Neuronal stem cell (in vitro differentiated cells): ENCODE results near the gene TOMM22.

ENCODE experiments used
- DNase-seq: peaks from one replicate; pipeline ENCODE4 v3.0.0-alpha.2; 2013; ENCODE audit warnings: low spot score
- H2AFZ ChIP-seq: one replicate; pipeline ENCODE4 v1.6.1; 2013; ENCODE audit warnings: mild to moderate bottlenecking, low read length, inconsistent platforms
- H2AK5ac ChIP-seq: 2 replicates; pipeline ENCODE4 v1.6.1; 2013; ENCODE audit warnings: low read depth, mild to moderate bottlenecking, inconsistent platforms, low read length, moderate library complexity, mixed read lengths
- H2BK120ac ChIP-seq: 2 replicates; pipeline ENCODE4 v1.6.1; 2013; ENCODE audit warnings: low read depth, mild to moderate bottlenecking, inconsistent platforms, low read length, moderate library complexity, mixed read lengths
- H2BK12ac ChIP-seq: one replicate; pipeline ENCODE4 v1.6.1; 2013; ENCODE audit warnings: low read length, inconsistent platforms
- H2BK15ac ChIP-seq: 2 replicates; pipeline ENCODE4 v1.6.1; 2013; ENCODE audit warnings: mild to moderate bottlenecking, low read length, inconsistent platforms, mixed read lengths
- H2BK5ac ChIP-seq: one replicate; pipeline ENCODE4 v1.6.1; 2013; ENCODE audit warnings: inconsistent platforms, mild to moderate bottlenecking, low read length, moderate library complexity
- H3K14ac ChIP-seq: one replicate; pipeline ENCODE4 v1.6.1; 2013; ENCODE audit warnings: low read length, inconsistent platforms
- H3K18ac ChIP-seq: 2 replicates; pipeline ENCODE4 v1.6.1; 2013; ENCODE audit warnings: low read length, inconsistent platforms
- H3K23ac ChIP-seq: 2 replicates; pipeline ENCODE4 v1.6.1; 2013; ENCODE audit warnings: low read depth, mild to moderate bottlenecking, mixed read lengths, low read length, inconsistent platforms; ENCODE audit not compliant: poor library complexity
- H3K27ac ChIP-seq: replicated peaks from 3 replicates; pipeline ENCODE4 v1.5.1; 2013; ENCODE audit warnings: low read length, inconsistent platforms
- H3K27me3 ChIP-seq, 3 experiments: 2 replicates each; pipeline ENCODE4 v1.6.1; 2013; ENCODE audit warnings: low read length in 3 of 3, mild to moderate bottlenecking in 2 of 3, inconsistent platforms in 1 of 3, low read depth in 1 of 3, mixed read lengths in 1 of 3, moderate library complexity in 1 of 3; ENCODE audit not compliant: control insufficient read depth in 3 of 3, insufficient read depth in 3 of 3
- H3K36me3 ChIP-seq, 2 donors: replicated peaks in 1 of 2; 2 replicates each; pipeline ENCODE4 v1.6.1; 2013; ENCODE audit warnings: low read length in 2 of 2; ENCODE audit not compliant: control insufficient read depth in 2 of 2, insufficient read depth in 2 of 2
- H3K4ac ChIP-seq: 2 replicates; pipeline ENCODE4 v1.6.1; 2013; ENCODE audit warnings: inconsistent platforms, mild to moderate bottlenecking, low read length, moderate library complexity
- H3K4me1 ChIP-seq, 2 donors: 1 replicate in 1 of 2; 2 replicates in 1 of 2; pipeline ENCODE4 v1.6.1; 2013; ENCODE audit warnings: low read length in 2 of 2, low read depth in 1 of 2; ENCODE audit not compliant: control insufficient read depth in 2 of 2, insufficient read depth in 1 of 2
- H3K4me2 ChIP-seq: one replicate; pipeline ENCODE4 v1.6.1; 2013; ENCODE audit warnings: mild to moderate bottlenecking, low read length, inconsistent platforms; ENCODE audit not compliant: insufficient read depth, poor library complexity, severe bottlenecking
- H3K4me3 ChIP-seq, 2 donors: 2 replicates each; pipeline ENCODE4 v1.5.1; 2013; ENCODE audit warnings: low read length in 2 of 2, mild to moderate bottlenecking in 2 of 2, inconsistent platforms in 1 of 2, moderate library complexity in 1 of 2
- H3K79me1 ChIP-seq: one replicate; pipeline ENCODE4 v1.6.1; 2013; ENCODE audit warnings: low read depth, mild to moderate bottlenecking, inconsistent platforms, low read length, moderate library complexity
- H3K9ac ChIP-seq: one replicate; pipeline ENCODE4 v1.6.1; 2013; ENCODE audit warnings: mild to moderate bottlenecking, low read depth, low read length, inconsistent platforms; ENCODE audit not compliant: poor library complexity
- H3K9me3 ChIP-seq, 2 donors: replicated peaks in 1 of 2; 2 replicates each; pipeline versions ENCODE3 to v1.6.1; 2013; ENCODE audit warnings: low read length in 2 of 2, mild to moderate bottlenecking in 2 of 2, inconsistent platforms in 1 of 2, low read depth in 1 of 2, mixed read lengths in 1 of 2, moderate library complexity in 1 of 2; ENCODE audit not compliant: control insufficient read depth in 2 of 2, insufficient read depth in 1 of 2
- H4K8ac ChIP-seq: one replicate; pipeline ENCODE4 v1.6.1; 2013; ENCODE audit warnings: low read depth, mild to moderate bottlenecking, inconsistent platforms, low read length, moderate library complexity
- H4K91ac ChIP-seq: one replicate; pipeline ENCODE4 v1.6.1; 2013; ENCODE audit warnings: low read length, low read depth, mild to moderate bottlenecking, inconsistent platforms; ENCODE audit not compliant: poor library complexity
- WGBS, 2 donors: extraction: QIAGEN DNeasy Blood & Tissue Kit; methylation state at CpG; one replicate each; pipeline ENCODE4 v1.1.7; 2013; ENCODE audit warnings: missing lambda C conversion rate in 2 of 2, mixed read lengths in 1 of 2; ENCODE audit not compliant: insufficient read length in 2 of 2, insufficient replicate concordance in 1 of 2; ENCODE audit errors: extremely low coverage in 2 of 2; 5-methylcytosine and 5-hydroxymethylcytosine counted together

The TOMM22 gene

GRCh38 chr22:38717244-38717643, 35.5 kb downstream of the TOMM22 start:
- no peak overlapping the region for H2BK120ac ChIP-seq
- H3K4me3 ChIP-seq, result no peak overlapping the region
- H2BK15ac ChIP-seq, result no peak overlapping the region
- H2BK12ac ChIP-seq, result no peak overlapping the region
- H3K18ac ChIP-seq, result no peak overlapping the region
- H4K8ac ChIP-seq, result no peak overlapping the region
- peaks cover 0 to 2% of the 10 kb centered on the region in 2 donors for H3K9me3 ChIP-seq
- no CpG with 5 or more reads among the region's 6 CpGs for WGBS, 2 donors
- DNase-seq, result no peak
- peaks cover 27 to 76% of the 10 kb centered on the region in 2 donors for H3K36me3 ChIP-seq
- H3K14ac ChIP-seq, result no peak overlapping the region
- H2BK5ac ChIP-seq, result no peak overlapping the region
- peaks cover 2 to 20% of the 10 kb centered on the region in 2 donors for H3K4me1 ChIP-seq
- no peaks in the 10 kb centered on the region for H3K27me3 ChIP-seq
- H2AFZ ChIP-seq, result no peak overlapping the region
- H3K79me1 ChIP-seq, result peaks cover 21% of the 10 kb centered on the region
- no peak overlapping the region for H2AK5ac ChIP-seq
- no peak overlapping the region for H3K23ac ChIP-seq
- no peak overlapping the region for H4K91ac ChIP-seq
- no peak overlapping the region for H3K4ac ChIP-seq
- H3K4me2 ChIP-seq, result no peak overlapping the region
- H3K9ac ChIP-seq, result no peak overlapping the region
- H3K27ac ChIP-seq, result no peak overlapping the region

- WGBS, 2 donors, result no CpG with 5 or more reads among the region's 6 CpGs
- Histone ChIP-seq H3K27ac (no peak overlapping the region), H2BK15ac (no peak overlapping the region), H3K79me1 (peaks cover 19% of the 10 kb centered on the region), H3K14ac (no peak overlapping the region), H3K36me3 (peaks cover 36 to 84% of the 10 kb centered on the region in 2 donors), H3K23ac (no peak overlapping the region), H3K4me1 (peaks cover 2 to 9% of the 10 kb centered on the region in 2 donors), H3K18ac (no peak overlapping the region), H2BK5ac (no peak overlapping the region), H3K9ac (no peak overlapping the region), H3K4me2 (no peak overlapping the region), H2BK12ac (no peak overlapping the region), H2BK120ac (no peak overlapping the region), H4K91ac (no peak overlapping the region), H3K4ac (no peak overlapping the region), H2AK5ac (no peak overlapping the region), H3K9me3 (peaks cover 0 to 2% of the 10 kb centered on the region in 2 donors), H3K27me3 (no peaks in the 10 kb centered on the region), H3K4me3 (no peak overlapping the region), H2AFZ (no peak overlapping the region), H4K8ac (no peak overlapping the region)
- no peak for DNase-seq
Observed at GRCh38 chr22:38718414-38718813, 36.7 kb downstream of the TOMM22 start.

DNA sequence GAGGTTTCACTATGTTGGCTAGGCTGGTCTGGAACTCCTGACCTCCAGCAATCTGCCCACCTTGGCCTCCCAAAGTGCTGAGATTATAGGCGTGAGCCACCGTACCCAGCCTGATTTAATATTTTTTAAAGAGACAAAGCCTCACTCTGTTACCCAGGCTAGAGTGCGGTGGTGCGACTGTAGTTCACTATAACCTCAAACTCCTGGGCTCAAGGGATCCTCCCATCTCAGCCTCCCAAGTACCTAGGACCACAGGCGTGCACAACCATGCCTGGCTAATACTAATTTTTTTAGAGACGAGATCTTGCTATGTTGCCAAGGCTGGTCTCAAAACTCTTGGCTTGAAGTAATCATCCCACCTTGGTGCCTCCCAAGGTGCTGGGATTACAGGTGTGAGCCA, 37.4 kb downstream of the TOMM22 start:
- no peak overlapping the region for H2BK120ac ChIP-seq

GRCh38 chr22:38720350-38720749, 38.6 kb downstream of the TOMM22 start:
- no peak overlapping the region for H3K4me2 ChIP-seq
- no peak overlapping the region for H2AK5ac ChIP-seq
- no peak overlapping the region for H2AFZ ChIP-seq
- H3K79me1 ChIP-seq, result peaks cover 9% of the 10 kb centered on the region
- H2BK5ac ChIP-seq, result no peak overlapping the region
- H3K23ac ChIP-seq, result no peak overlapping the region
- no peak overlapping the region for H3K18ac ChIP-seq
- no peak overlapping the region for H3K4ac ChIP-seq
- H2BK15ac ChIP-seq, result no peak overlapping the region
- peaks cover 50 to 93% of the 10 kb centered on the region in 2 donors for H3K36me3 ChIP-seq
- H4K91ac ChIP-seq, result no peak overlapping the region
- H3K4me3 ChIP-seq, result no peak overlapping the region
- no peak overlapping the region for H3K9ac ChIP-seq
- no peak overlapping the region for H4K8ac ChIP-seq
- peaks cover 0 to 2% of the 10 kb centered on the region in 2 donors for H3K9me3 ChIP-seq
- H3K14ac ChIP-seq, result no peak overlapping the region
- H3K4me1 ChIP-seq, result peaks cover 0 to 3% of the 10 kb centered on the region in 2 donors
- H2BK120ac ChIP-seq, result no peak overlapping the region
- no peak for DNase-seq
- no peaks in the 10 kb centered on the region for H3K27me3 ChIP-seq
- WGBS, 2 donors, result no CpG with 5 or more reads among the region's 3 CpGs
- H3K27ac ChIP-seq, result no peak overlapping the region
- no peak overlapping the region for H2BK12ac ChIP-seq

More for the DNA sequence above, 37.4 kb downstream of the TOMM22 start:
- H3K27me3 ChIP-seq, result no peaks in the 10 kb centered on the region
- no peak overlapping the region for H2BK5ac ChIP-seq
- H3K9me3 ChIP-seq, result peaks cover 0 to 2% of the 10 kb centered on the region in 2 donors
- H3K23ac ChIP-seq, result no peak overlapping the region
- peaks cover 42 to 91% of the 10 kb centered on the region in 2 donors for H3K36me3 ChIP-seq
- no peak overlapping the region for H3K9ac ChIP-seq
- H4K91ac ChIP-seq, result no peak overlapping the region
- H3K79me1 ChIP-seq, result peaks cover 19% of the 10 kb centered on the region
- no peak overlapping the region for H2AFZ ChIP-seq
- no CpG with 5 or more reads among the region's 6 CpGs for WGBS, 2 donors
- H2BK12ac ChIP-seq, result no peak overlapping the region
- DNase-seq, result no peak
- H2BK15ac ChIP-seq, result no peak overlapping the region
- H3K4me1 ChIP-seq, result peaks cover 0 to 6% of the 10 kb centered on the region in 2 donors
- no peak overlapping the region for H3K4ac ChIP-seq
- no peak overlapping the region for H3K4me3 ChIP-seq
- no peak overlapping the region for H2AK5ac ChIP-seq
- H3K18ac ChIP-seq, result no peak overlapping the region
- H4K8ac ChIP-seq, result no peak overlapping the region
- H3K4me2 ChIP-seq, result no peak overlapping the region
- no peak overlapping the region for H3K27ac ChIP-seq
- no peak overlapping the region for H3K14ac ChIP-seq
